ENCODE measurements around the gene ITGB6. TPM values are rescaled to one million over a fixed set of nuclear protein-coding genes. Genes with fewer than 3 reads are reported as not detected.

The ITGB6 gene
- total and polyA plus RNA-seq, 2 of the 8 experiments (the other 6 are each of a cell fraction or from before 2014, with no cell fraction given), result not detected

DNA sequence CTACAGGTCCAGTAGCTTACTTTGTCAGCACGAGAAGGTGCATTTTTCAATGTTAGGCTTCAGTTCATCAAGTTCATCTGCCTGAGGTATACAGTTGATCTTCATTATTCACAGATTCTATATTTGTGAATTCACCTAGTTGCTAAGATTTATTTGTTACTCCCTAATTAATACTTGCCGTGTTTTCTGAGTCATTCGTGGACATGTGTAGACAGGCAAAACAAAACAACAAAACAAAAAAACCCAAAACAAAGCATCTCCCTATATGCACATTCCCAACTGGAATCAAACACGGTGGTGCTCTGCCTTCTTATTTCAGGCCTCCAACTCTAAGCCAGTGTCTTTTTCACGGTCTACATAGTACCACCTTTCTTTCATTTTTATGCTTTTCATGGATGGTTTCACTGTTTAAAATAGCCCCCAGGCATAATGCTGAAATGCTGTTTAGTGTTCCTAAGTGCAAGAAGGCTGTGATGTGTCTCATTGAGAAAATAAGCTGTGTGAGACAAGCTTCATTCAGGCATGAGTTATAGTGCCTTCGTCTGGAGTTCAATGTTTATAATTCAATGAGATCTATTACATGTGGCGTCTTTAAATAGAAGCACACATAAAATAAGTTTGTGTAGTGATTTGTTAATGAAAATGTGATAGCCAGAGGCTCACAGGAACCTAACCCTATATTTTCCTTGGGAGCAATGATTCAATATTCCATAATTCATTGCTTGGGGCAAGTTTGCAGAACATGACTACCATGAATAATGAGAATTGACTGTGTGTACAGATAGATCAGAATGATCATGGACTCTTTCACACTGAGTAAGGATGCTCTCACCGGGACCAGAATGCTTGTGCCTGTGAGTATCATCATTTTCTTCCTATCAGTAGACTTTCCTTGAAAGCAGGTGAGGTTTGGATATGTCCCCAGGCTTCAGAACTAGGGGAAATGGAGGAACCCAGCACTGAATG is 24.6 kb downstream of the ITGB6 start:
- Histone ChIP-seq H2BK15ac (ENCODE audit: low read length) (no peak overlapping the region), H3K4me1 (replicated peaks in 1 of 4; ENCODE audit: control insufficient read depth in 3 of 4, insufficient read depth in 4 of 4, low read length in 3 of 4) (no peaks in the 10 kb centered on the region), H3K27ac (ENCODE audit: low read depth, low read length) (no peak overlapping the region), H3K23ac (ENCODE audit: insufficient read length) (no peak overlapping the region), H3K9me3 (ENCODE audit: insufficient read depth in 2 of 2, low read depth in 1 of 2, low read length in 1 of 2) (no peaks in the 10 kb centered on the region), H2AFZ (ENCODE audit: low read length) (no peak overlapping the region), H3K27me3 (replicated peaks in 1 of 4; ENCODE audit: control insufficient read depth in 3 of 4, extremely low read depth in 1 of 4, insufficient read depth in 3 of 4, low read length in 3 of 4) (no peaks in the 10 kb centered on the region), H3K18ac (ENCODE audit: extremely low read depth, low read length) (no peak overlapping the region), H4K91ac (replicated peaks; ENCODE audit: insufficient read length, low read length) (no peak overlapping the region), H3K4me3 (ENCODE audit: extremely low read depth in 1 of 4, insufficient read depth in 2 of 4, low read depth in 3 of 4, low read length in 4 of 4) (no peak overlapping the region), H2BK120ac (replicated peaks; ENCODE audit: low read depth, low read length) (no peak overlapping the region), H4K20me1 (replicated peaks in 1 of 2; ENCODE audit: control insufficient read depth in 1 of 2, insufficient read depth in 2 of 2, low read length in 2 of 2) (no peaks in the 10 kb centered on the region), H3K14ac (ENCODE audit: insufficient read length) (no peak overlapping the region), H4K8ac (ENCODE audit: extremely low read depth, insufficient read depth, low read length) (no peak overlapping the region), H2BK20ac (ENCODE audit: low read length) (no peak overlapping the region), H3K56ac (replicated peaks; ENCODE audit: insufficient read length, low read depth, low read length) (no peak overlapping the region), H3K23me2 (ENCODE audit: low read depth, low read length) (no peaks in the 10 kb centered on the region), H3K4me2 (ENCODE audit: insufficient read depth in 1 of 2, low read depth in 2 of 2, low read length in 2 of 2) (no peak overlapping the region), H2BK5ac (ENCODE audit: low read depth, low read length) (no peak overlapping the region), H3K4ac (replicated peaks; ENCODE audit: insufficient read length, low read depth, low read length) (no peak overlapping the region), H4K5ac (ENCODE audit: insufficient read length, low read depth, low read length) (no peak overlapping the region), H2AK5ac (ENCODE audit: low read depth, low read length) (no peak overlapping the region), H2BK12ac (ENCODE audit: low read depth, low read length) (no peak overlapping the region), H3K79me2 (ENCODE audit: control insufficient read depth in 1 of 2, insufficient read depth in 2 of 2, low read length in 2 of 2) (no peaks in the 10 kb centered on the region), H3K36me3 (ENCODE audit: control insufficient read depth in 2 of 4, insufficient read depth in 4 of 4, low read length in 3 of 4) (no peaks in the 10 kb centered on the region), H3K9ac (replicated peaks in 1 of 4; ENCODE audit: extremely low read depth in 1 of 4, low read depth in 3 of 4, low read length in 3 of 4) (no peak overlapping the region), H3K79me1 (ENCODE audit: low read depth, low read length) (no peaks in the 10 kb centered on the region)
- POLR2A ChIA-PET (ENCODE audit: partially characterized antibody), result no interaction called here
- 82% methylated on average over 8 of the region's 8 CpGs; no CpG with 5 or more reads in 1 of the 2 experiments for WGBS, 2 experiments (ENCODE audit: extremely low coverage in 1 of 2, insufficient coverage in 1 of 2, insufficient read length in 1 of 2, insufficient replicate concordance in 2 of 2, low coverage in 1 of 2, low lambda C conversion rate in 2 of 2, missing lambda C conversion rate in 1 of 2)
- TF ChIP-seq TAF7 (optimal IDR thresholded peaks at IDR 0.05; ENCODE audit: borderline replicate concordance, low read depth, low read length), result no peak
- no peak for TF ChIP-seq GTF2F1 (IDR thresholded peaks at IDR 0.05; ENCODE audit: borderline replicate concordance, low read depth, low read length)
- TF ChIP-seq CREB1 (IDR thresholded peaks at IDR 0.05), result no peak
- no peak for TF ChIP-seq BCL11A (IDR thresholded peaks at IDR 0.05; ENCODE audit: low read depth in 2 of 2, low read length in 2 of 2)
- FAIRE-seq, result no peak
- CTCF ChIA-PET (ENCODE audit: partially characterized antibody), result interaction anchor here (1.0 to 1.1 kb wide), 2 partner anchors 10 to 15 kb away, joined by 3 read pairs; no protein-coding TSS in a partner anchor
- no peak for DNase-seq (ENCODE audit: low read depth in 1 of 2, low spot score in 2 of 2)

Measured in H1 (cell line).